ENCODE data around the gene FOXP1.

DNA sequence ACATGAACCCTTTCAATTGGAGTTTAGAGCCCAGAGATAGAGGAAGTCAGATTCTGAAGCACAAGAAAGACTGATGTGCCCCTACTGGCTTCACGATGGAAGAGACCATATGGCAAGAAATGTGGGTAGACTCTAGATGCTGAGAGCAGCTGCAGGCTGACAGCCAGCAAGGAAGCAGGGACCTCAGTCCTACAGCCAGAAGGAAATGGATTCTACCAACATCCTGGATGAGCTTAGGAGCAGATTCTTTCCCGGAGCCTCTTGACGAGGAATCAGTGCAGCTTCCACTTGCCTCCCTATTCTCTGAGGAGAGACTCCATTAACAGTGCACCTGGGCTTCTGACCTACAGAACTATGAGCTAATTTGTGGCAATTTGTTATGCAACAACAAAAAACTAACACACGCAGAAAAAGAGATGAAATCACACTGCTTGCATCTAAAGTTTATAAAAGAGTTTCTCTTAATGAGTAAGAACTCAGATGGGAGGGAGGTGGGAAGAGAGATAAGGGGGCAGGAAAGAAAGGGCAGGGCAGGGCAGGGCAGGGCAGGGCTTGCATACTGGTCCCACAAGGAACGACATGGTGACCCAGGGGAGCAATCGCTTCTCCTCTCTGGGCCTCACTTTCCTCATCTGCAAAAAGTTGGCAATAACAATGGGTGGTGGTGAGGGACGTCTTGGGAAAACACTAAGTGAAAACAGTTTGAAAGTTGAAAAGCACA lies 440.9 kb downstream of the FOXP1 start:
- no peak for TF ChIP-seq POLR2A (IDR thresholded peaks at IDR 0.05)
- TF ChIP-seq, protein P1, sequence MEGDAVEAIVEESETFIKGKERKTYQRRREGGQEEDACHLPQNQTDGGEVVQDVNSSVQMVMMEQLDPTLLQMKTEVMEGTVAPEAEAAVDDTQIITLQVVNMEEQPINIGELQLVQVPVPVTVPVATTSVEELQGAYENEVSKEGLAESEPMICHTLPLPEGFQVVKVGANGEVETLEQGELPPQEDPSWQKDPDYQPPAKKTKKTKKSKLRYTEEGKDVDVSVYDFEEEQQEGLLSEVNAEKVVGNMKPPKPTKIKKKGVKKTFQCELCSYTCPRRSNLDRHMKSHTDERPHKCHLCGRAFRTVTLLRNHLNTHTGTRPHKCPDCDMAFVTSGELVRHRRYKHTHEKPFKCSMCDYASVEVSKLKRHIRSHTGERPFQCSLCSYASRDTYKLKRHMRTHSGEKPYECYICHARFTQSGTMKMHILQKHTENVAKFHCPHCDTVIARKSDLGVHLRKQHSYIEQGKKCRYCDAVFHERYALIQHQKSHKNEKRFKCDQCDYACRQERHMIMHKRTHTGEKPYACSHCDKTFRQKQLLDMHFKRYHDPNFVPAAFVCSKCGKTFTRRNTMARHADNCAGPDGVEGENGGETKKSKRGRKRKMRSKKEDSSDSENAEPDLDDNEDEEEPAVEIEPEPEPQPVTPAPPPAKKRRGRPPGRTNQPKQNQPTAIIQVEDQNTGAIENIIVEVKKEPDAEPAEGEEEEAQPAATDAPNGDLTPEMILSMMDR (IDR thresholded peaks at IDR 0.05), result no peak
